Measurements from ENCODE around the gene SMCO2.
A peak's percentile ranks its signal among the peaks of the same experiment; 100 is the strongest.

The SMCO2 gene

GRCh38 chr12:27523642-27524493 lies 77.3 kb downstream of the SMCO2 start, which contains the start of gene PPFIBP1 (continued):
- TF ChIP-seq ZNF341 (tag by site-specific recombination; IDR thresholded peaks at IDR 0.05; ENCODE audit: low read depth) (peak; percentile 100), MYNN (tag by site-specific recombination; IDR thresholded peaks at IDR 0.05; ENCODE audit: borderline replicate concordance) (no peak), ZNF626 (tag by site-specific recombination; IDR thresholded peaks at IDR 0.05) (no peak), SALL2 (tag by site-specific recombination; IDR thresholded peaks at IDR 0.05; ENCODE audit: borderline replicate concordance) (no peak), ZNF558 (tag by site-specific recombination; IDR thresholded peaks at IDR 0.05) (no peak; the same call in 1 of the 2 replicates), PRDM10 (tag by site-specific recombination; IDR thresholded peaks at IDR 0.05) (peak; percentile 97), ZNF146 (tag by site-specific recombination; IDR thresholded peaks at IDR 0.05) (no peak), ZNF223 (tag by site-specific recombination; IDR thresholded peaks at IDR 0.05) (peak; percentile 73; the same call in 1 of the 2 replicates), ZNF169 (tag by site-specific recombination; IDR thresholded peaks at IDR 0.05) (no peak), RBAK (tag by site-specific recombination; IDR thresholded peaks at IDR 0.05) (no peak), ZNF664 (tag by site-specific recombination; IDR thresholded peaks at IDR 0.05) (no peak), ZNF16 (tag by site-specific recombination; IDR thresholded peaks at IDR 0.05; ENCODE audit: low read depth) (no peak), REST (tag by site-specific recombination; IDR thresholded peaks at IDR 0.05) (no peak), ZNF701 (tag by site-specific recombination; IDR thresholded peaks at IDR 0.05) (no peak), ZNF660 (tag by site-specific recombination; IDR thresholded peaks at IDR 0.05) (peak; percentile 60), ZBTB1 (tag by site-specific recombination; IDR thresholded peaks at IDR 0.05) (no peak), EGR2 (tag by site-specific recombination; IDR thresholded peaks at IDR 0.05; ENCODE audit: low read depth) (no peak), ZNF513 (tag by site-specific recombination; IDR thresholded peaks at IDR 0.05) (no peak; the same call in 1 of the 2 replicates), YY1 (tag by site-specific recombination; IDR thresholded peaks at IDR 0.05) (no peak; the same call in 1 of the 2 replicates), TRIM28 (IDR thresholded peaks at IDR 0.05; ENCODE audit: borderline replicate concordance, low read length) (peak; percentile 50; the same call in 1 of the 2 replicates), ZNF350 (tag by site-specific recombination; IDR thresholded peaks at IDR 0.05) (no peak), ZNF624 (tag by site-specific recombination; IDR thresholded peaks at IDR 0.05) (no peak), KLF17 (tag by site-specific recombination; IDR thresholded peaks at IDR 0.05) (peak; percentile 69), ZBTB11 (tag by site-specific recombination; conservative IDR thresholded peaks at IDR 0.05; ENCODE audit: low read depth) (peak; percentile 92), KLF16 (tag by site-specific recombination; IDR thresholded peaks at IDR 0.05) (peak; percentile 67; the same call in 1 of the 2 replicates), ZNF140 (tag by site-specific recombination; IDR thresholded peaks at IDR 0.05) (no peak), ZNF48 (tag by site-specific recombination; IDR thresholded peaks at IDR 0.05) (no peak)

Measured in HEK293 (cell line).